Heart left ventricle (tissue), 16 donors: ENCODE measurements around the gene OVOL2. TPM values are rescaled to one million over a fixed set of nuclear protein-coding genes. Genes with fewer than 3 reads are reported as not detected.

Experiments
- ATAC-seq, 4 donors: fragments of 200-7000 bp; cut with Tn5 transposase; one replicate each; pipeline ENCODE4 v1.9.1; 2020 to 2022; ENCODE audit warnings: moderate library complexity in 4 of 4, mild to moderate bottlenecking in 3 of 4, moderate number of reproducible peaks in 1 of 4
- DNase-seq, 5 donors: peaks; one replicate each; pipeline ENCODE4 v3.0.0-alpha.2; 2020
- H3K27ac ChIP-seq, 12 donors: fragments of 200-600 bp; sonication (generic) in 4 of 12; one replicate each; pipeline versions ENCODE4 v1.5.0 to v1.8.0; 2016 to 2022; ENCODE audit warnings: mild to moderate bottlenecking in 2 of 12
- H3K27me3 ChIP-seq, 9 donors: fragments of 200-600 bp; sonication (generic) in 2 of 9; one replicate each; pipeline versions ENCODE4 v1.5.1 to v1.8.0; 2016 to 2022; ENCODE audit warnings: mild to moderate bottlenecking in 3 of 9
- H3K36me3 ChIP-seq, 9 donors: fragments of 200-600 bp; sonication (generic) in 2 of 9; one replicate each; pipeline versions ENCODE4 v1.5.0 to v1.8.0; 2018 to 2022; ENCODE audit warnings: mild to moderate bottlenecking in 2 of 9
- H3K4me1 ChIP-seq, 12 donors: fragments of 200-600 bp; sonication (generic) in 4 of 12; one replicate each; pipeline versions ENCODE4 v1.5.0 to v1.8.0; 2016 to 2022; ENCODE audit warnings: mild to moderate bottlenecking in 3 of 12
- H3K4me3 ChIP-seq, 12 donors: fragments of 200-600 bp; sonication (generic) in 4 of 12; one replicate each; pipeline versions ENCODE4 v1.5.0 to v1.8.0; 2017 to 2022; ENCODE audit warnings: mild to moderate bottlenecking in 9 of 12, moderate library complexity in 4 of 12
- H3K9me3 ChIP-seq, 12 donors: fragments of 200-600 bp; sonication (generic) in 4 of 12; one replicate each; pipeline versions ENCODE4 v1.5.0 to v1.8.0; 2016 to 2022; ENCODE audit warnings: mild to moderate bottlenecking in 1 of 12
- POLR2A ChIP-seq, 2 donors: fragments of 450-650 bp; IDR thresholded peaks; one replicate each; pipeline ENCODE4 v1.6.1; 2017; ENCODE audit warnings: antibody characterized with exemption in 2 of 2, mild to moderate bottlenecking in 2 of 2, moderate library complexity in 2 of 2
- WGBS, 4 donors: extraction: QIAGEN DNeasy Blood & Tissue Kit in 2 of 4; methylation state at CpG; one replicate each; pipeline versions ENCODE4 v1.1.5 to v1.1.7; 2013 to 2018; 5-methylcytosine and 5-hydroxymethylcytosine counted together
- intact Hi-C, 10 donors: fragments of 100-400 bp; cut with DNase I; formaldehyde crosslinking; loops; one replicate each; pipeline versions ENCODE4 v1.11.1 to v1.14.2; 2022
- polyA plus RNA-seq, 2 donors: library from polyadenylated mRNA; stranded (reverse); fragments of 200-250 nt; gene quantifications; one replicate each; pipeline ENCODE4 v1.2.3, GENCODE V29; 2013
- total RNA-seq, 9 donors: library from RNA; depleted of rRNA in 2 of 9; stranded (reverse); fragments of >200 nt in 2 of 9; fragmentation: NEBNext Ultra II Directional in 3 of 9; extraction: Animal tissue kit (Norgen Biotek cat#: 25700) in 3 of 9; gene quantifications; one replicate each; pipeline versions ENCODE4 v1.1.0 to v1.2.4, GENCODE V29; 2016 to 2023
- TF ChIP-seq, protein P1 (sequence below), 12 donors: fragments of 200-600 bp; sonication (generic) in 4 of 12; IDR thresholded peaks; one replicate each; pipeline versions ENCODE4 v1.5.0 to v1.8.0; 2018 to 2022; ENCODE audit warnings: antibody characterized with exemption in 12 of 12, mild to moderate bottlenecking in 5 of 12
- donor health status: ischemic (EF 13 %, LVEDD 7.1; RV severe dilation, severe dysfunction).
- donor health status: healthy with polysubstance abuse.
- donor health status: DM: no; HTN: yes; CAD: no.
- donor health status: DM: no; HTN: no; CAD: no.
- donor health status: ischemic (EF 25% LVEDD 6.9; RV normal size, moderate dysfunction).
- donor health status: ischemic (EF 25% LVEDD 5.7; RV mildly dilated, moderate dysfunction).
- donor health status: healthy.
- donor health status: DM: yes; HTN: yes; CAD: no.
- donor health status: ischemic (EF 35%, LVEDD 5.7; RV mildly dilated, moderate dysfunction).
- donor health status: nonischemic (EF 11% LVEDD 7.7; RV severe dilation, severe dysfunction).
- donor health status: DM: yes; HTN: yes; CAD: no.
- donor health status: PGD.
- donor health status: ischemic (EF 29% LVEDD 5.4; RV normal size, mild dysfunction).
- donor health status: nonischemic (EF 23%, LVEDD 6.1; RV moderate dilation, normal function).

Gene OVOL2
- total and polyA plus RNA-seq, 11 donors: not detected

DNA sequence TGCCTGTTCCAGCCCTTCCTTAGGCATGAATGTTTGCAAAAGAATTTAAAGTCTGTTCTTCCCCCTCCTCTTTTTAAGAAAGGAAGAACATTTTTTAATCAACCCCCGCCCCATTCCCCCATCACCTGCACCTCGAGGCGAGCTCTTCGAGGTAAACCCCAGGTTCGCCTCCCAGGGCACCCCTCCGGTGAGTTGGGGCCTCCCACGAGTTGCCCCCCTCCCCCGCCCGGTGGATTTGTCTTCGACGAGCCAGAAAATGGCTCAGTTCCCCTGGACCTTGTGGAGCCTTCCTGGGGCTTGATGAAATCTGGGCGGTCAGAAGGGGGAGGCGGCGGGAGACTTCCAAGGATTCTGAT, 256 bp upstream of the OVOL2 start:
- intact Hi-C loops: no loop called here
- Histone ChIP-seq H3K36me3 (no peaks in the 10 kb centered on the region), H3K4me3 (peak overlapping the region in 4 of 12 donors; percentile 20 to 43 (median 36)), H3K27ac (no peak overlapping the region), H3K9me3 (no peaks in the 10 kb centered on the region), H3K4me1 (peaks cover 0 to 33% (median 14%) of the 10 kb centered on the region in 12 donors), H3K27me3 (peaks cover 33 to 98% (median 72%) of the 10 kb centered on the region in 9 donors)
- TF ChIP-seq, protein P1, sequence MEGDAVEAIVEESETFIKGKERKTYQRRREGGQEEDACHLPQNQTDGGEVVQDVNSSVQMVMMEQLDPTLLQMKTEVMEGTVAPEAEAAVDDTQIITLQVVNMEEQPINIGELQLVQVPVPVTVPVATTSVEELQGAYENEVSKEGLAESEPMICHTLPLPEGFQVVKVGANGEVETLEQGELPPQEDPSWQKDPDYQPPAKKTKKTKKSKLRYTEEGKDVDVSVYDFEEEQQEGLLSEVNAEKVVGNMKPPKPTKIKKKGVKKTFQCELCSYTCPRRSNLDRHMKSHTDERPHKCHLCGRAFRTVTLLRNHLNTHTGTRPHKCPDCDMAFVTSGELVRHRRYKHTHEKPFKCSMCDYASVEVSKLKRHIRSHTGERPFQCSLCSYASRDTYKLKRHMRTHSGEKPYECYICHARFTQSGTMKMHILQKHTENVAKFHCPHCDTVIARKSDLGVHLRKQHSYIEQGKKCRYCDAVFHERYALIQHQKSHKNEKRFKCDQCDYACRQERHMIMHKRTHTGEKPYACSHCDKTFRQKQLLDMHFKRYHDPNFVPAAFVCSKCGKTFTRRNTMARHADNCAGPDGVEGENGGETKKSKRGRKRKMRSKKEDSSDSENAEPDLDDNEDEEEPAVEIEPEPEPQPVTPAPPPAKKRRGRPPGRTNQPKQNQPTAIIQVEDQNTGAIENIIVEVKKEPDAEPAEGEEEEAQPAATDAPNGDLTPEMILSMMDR (IDR thresholded peaks at IDR 0.05): no peak
- no peak for TF ChIP-seq POLR2A (IDR thresholded peaks at IDR 0.05)
- ATAC-seq: no peak
- DNase-seq: no peak
- 1 to 7% (median 4%) methylated on average over 9 to 14 of the region's 14 CpGs for WGBS, 4 donors

DNA sequence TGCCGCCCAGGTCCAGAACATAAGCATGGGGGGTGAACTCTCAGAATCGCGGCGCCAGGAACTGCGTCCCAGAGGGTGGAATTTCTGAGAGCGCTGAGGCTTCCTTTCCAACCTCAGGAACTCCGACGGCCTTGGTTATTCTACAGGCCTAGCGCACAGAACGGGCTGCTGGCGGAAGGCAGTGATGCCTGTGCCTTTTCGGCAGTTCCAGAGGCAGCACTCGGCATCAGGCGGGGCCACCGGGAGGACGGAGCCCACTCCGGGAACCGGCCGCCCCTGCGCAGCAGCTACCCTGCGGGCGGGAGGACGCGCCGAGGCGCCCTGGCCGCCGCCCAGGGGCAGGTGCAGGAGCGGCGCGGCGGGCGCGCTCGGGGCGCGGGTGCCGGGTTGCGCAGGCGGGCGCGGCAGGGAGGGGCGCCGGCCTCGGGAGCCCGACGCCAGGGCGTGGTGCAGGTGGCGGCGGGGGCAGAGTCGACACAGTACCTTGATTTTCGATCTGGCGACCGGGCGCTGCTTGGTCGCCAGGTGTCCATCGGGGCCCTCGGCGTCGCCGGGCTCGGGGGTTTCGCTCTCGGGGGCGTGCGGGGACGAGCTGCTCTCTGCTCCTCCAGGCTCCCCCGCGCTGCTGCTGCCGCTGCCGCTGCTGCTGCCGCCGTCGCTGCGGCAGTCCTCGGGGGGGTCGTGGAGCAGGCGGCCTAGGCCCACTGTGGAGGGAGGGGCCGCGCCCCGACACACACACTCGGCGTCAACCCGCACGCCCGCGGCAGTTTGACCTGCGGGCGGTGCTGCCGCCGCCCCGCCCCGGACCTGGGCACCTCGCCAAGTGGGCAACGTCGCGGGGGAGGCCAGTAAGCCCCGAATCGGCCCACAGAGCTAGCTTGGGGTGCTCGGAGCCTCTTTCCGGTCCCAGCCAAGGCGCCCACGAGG, 1.3 kb downstream of the OVOL2 start:
- 0 to 4% (median 1%) methylated on average over 3 to 103 of the region's 103 CpGs for WGBS, 4 donors
- no peaks in the 10 kb centered on the region for H3K9me3 ChIP-seq
- H3K4me3 ChIP-seq: peak overlapping the region; percentile 5 to 46 (median 36)
- DNase-seq (no peak), ATAC-seq (peak in 1 of 4 donors; percentile 28)
- TF ChIP-seq, protein P1 (IDR thresholded peaks at IDR 0.05): no peak
- TF ChIP-seq POLR2A (IDR thresholded peaks at IDR 0.05): no peak
- intact Hi-C loops: no loop called here
- peaks cover 39 to 98% (median 70%) of the 10 kb centered on the region in 9 donors for H3K27me3 ChIP-seq
- H3K4me1 ChIP-seq: peaks cover 0 to 33% (median 14%) of the 10 kb centered on the region in 12 donors
- no peak overlapping the region for H3K27ac ChIP-seq
- H3K36me3 ChIP-seq: no peaks in the 10 kb centered on the region

DNA sequence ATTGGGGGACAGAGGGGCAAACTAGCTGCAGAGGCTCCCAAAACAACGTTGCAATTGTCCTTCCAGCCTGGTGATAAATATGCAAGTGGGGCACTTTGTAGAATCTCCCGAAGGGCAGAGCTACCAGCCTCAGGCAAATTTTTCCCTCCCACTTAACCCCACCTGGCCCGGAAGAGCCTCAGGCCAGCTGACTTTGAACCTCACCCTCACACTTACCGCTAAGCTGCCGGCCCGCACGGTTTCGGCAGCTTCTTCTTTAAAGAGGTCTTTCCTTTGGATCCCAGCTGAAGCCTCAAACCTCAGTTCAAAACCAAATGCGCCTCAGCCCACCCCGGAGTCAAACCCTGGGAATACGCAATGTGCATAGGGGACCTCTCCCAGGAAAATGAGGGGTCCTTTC, 2.5 kb downstream of the OVOL2 start:
- ATAC-seq: no peak
- intact Hi-C loops: no loop called here
- no peaks in the 10 kb centered on the region for H3K9me3 ChIP-seq
- no peak overlapping the region for H3K27ac ChIP-seq
- TF ChIP-seq POLR2A (IDR thresholded peaks at IDR 0.05): no peak
- TF ChIP-seq, protein P1 (IDR thresholded peaks at IDR 0.05): no peak
- no peak overlapping the region for H3K4me3 ChIP-seq
- H3K36me3 ChIP-seq: no peaks in the 10 kb centered on the region
- peaks cover 39 to 87% (median 60%) of the 10 kb centered on the region in 9 donors for H3K27me3 ChIP-seq
- no peak for DNase-seq
- 0 to 16% (median 12%) methylated on average over 2 to 11 of the region's 11 CpGs for WGBS, 4 donors
- peaks cover 0 to 33% (median 14%) of the 10 kb centered on the region in 12 donors for H3K4me1 ChIP-seq

DNA sequence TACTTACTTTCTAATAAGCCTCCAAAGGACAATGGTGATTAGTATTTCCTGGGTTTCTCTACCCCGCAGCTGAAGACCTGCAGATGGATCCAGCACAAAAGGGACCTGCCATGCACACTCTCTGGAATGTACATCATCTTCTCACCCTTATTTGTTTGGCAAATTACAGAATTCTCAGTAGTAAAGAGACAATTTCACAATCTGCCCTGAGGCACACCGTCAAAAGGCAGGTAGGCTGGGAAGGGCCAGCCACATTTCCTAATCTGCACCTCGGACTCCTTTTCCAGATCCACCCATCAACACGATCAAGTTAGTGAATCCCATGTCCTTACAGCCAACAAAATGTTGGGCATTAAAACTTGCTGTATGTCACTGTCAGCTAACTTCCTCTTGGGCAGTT, 4.9 kb downstream of the OVOL2 start:
- Histone ChIP-seq H3K4me3 (no peak overlapping the region), H3K27ac (no peak overlapping the region), H3K9me3 (no peaks in the 10 kb centered on the region), H3K4me1 (peaks cover 0 to 19% (median 10%) of the 10 kb centered on the region in 12 donors), H3K36me3 (no peaks in the 10 kb centered on the region), H3K27me3 (peaks cover 23 to 69% (median 42%) of the 10 kb centered on the region in 9 donors)
- intact Hi-C loops: no loop called here
- no peak for TF ChIP-seq POLR2A (IDR thresholded peaks at IDR 0.05)
- TF ChIP-seq, protein P1 (IDR thresholded peaks at IDR 0.05): no peak
- 82 to 87% (median 84%) methylated on average over 4 of the region's 4 CpGs for WGBS, 4 donors
- no peak for DNase-seq
- ATAC-seq: no peak
